Breast epithelium (tissue), 4 donors: ENCODE measurements around the gene OVOL1. TPM values are rescaled to one million over a fixed set of nuclear protein-coding genes. Genes with fewer than 3 reads are reported as not detected.
"Not testable (repeated sequence)": the region's sequence is repeated elsewhere in the genome, so short reads cannot be mapped to it uniquely, and the experiment has no call there.

Source experiments
- DNase-seq, 2 donors: peaks; one replicate each; pipeline ENCODE4 v3.0.0-alpha.2; 2019; ENCODE audit warnings: low spot score in 2 of 2
- H3K27ac ChIP-seq, 2 donors: fragments of 200-600 bp; sonication (generic) in 1 of 2; one replicate each; pipeline ENCODE4 v1.5.1; 2016 to 2019; ENCODE audit warnings: mild to moderate bottlenecking in 1 of 2
- H3K27me3 ChIP-seq, 2 donors: fragments of 200-600 bp; sonication (generic) in 1 of 2; one replicate each; pipeline versions ENCODE4 v1.5.1 to v1.6.0; 2017 to 2019; ENCODE audit warnings: control low read depth in 1 of 2, mild to moderate bottlenecking in 1 of 2
- H3K36me3 ChIP-seq: fragments of 200-600 bp; one replicate; pipeline ENCODE4 v1.5.1; 2019
- H3K4me1 ChIP-seq, 2 donors: fragments of 200-600 bp; sonication (generic); one replicate each; pipeline ENCODE4 v1.5.1; 2016 to 2019; ENCODE audit warnings: control low read depth in 1 of 2
- H3K4me3 ChIP-seq, 3 donors: fragments of 200-600 bp; sonication (generic); 1 replicate in 2 of 3; 2 replicates in 1 of 3; pipeline ENCODE4 v1.5.1; 2016 to 2019; ENCODE audit warnings: mild to moderate bottlenecking in 3 of 3, moderate library complexity in 2 of 3
- H3K9me3 ChIP-seq, 2 donors: fragments of 200-600 bp; sonication (generic) in 1 of 2; one replicate each; pipeline ENCODE4 v1.5.1; 2016 to 2019; ENCODE audit warnings: control low read depth in 1 of 2
- POLR2A ChIP-seq: fragments of 450-650 bp; IDR thresholded peaks from one replicate; pipeline ENCODE4 v1.6.1; 2016; ENCODE audit warnings: antibody characterized with exemption, mild to moderate bottlenecking, moderate library complexity
- POLR2AphosphoS5 ChIP-seq, 3 donors: sonication (generic); formaldehyde crosslinking; IDR thresholded peaks; one replicate each; pipeline ENCODE4 v1.6.1; 2017; ENCODE audit warnings: antibody characterized with exemption in 3 of 3
- intact Hi-C: fragments of 100-400 bp; cut with DNase I; formaldehyde crosslinking; loops from one replicate; pipeline ENCODE4 v1.15.1; 2023; ENCODE audit warnings: low total_unique reads
- total RNA-seq, 3 donors: library from RNA; depleted of rRNA; stranded (reverse); fragments of >200 nt; gene quantifications; one replicate each; pipeline ENCODE4 v1.1.0, GENCODE V29; 2016
- TF ChIP-seq, protein P1 (sequence below), 3 donors: fragments of 450-650 bp; IDR thresholded peaks; one replicate each; pipeline ENCODE4 v1.5.1; 2016 to 2017; ENCODE audit warnings: antibody characterized with exemption in 3 of 3, mild to moderate bottlenecking in 3 of 3, moderate library complexity in 3 of 3

Gene OVOL1
- total RNA-seq, 3 donors from 2014 or later, result 3.6 to 5.1 TPM; not detected in 1

DNA sequence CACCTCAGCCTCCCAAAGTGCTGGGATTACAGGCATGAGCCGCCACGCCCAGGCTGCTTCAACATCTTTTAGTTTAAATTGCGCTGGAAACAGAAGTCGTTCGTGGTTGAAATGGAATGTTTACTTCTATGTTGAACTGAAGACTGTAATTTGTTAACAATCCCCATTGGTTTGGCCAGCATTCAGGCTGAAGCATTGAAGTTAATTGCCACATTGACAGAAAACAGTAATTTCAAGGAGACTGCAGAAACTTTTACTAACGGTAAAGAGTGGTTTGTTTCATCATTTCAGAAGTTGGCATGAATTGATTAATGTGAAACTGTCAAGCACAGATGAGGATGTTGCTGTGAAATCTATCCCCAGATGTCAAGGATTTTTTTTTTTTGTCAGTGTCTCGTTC is 20.3 kb upstream of the OVOL1 start:
- Histone ChIP-seq H3K4me3 (no peak overlapping the region), H3K27me3 (no peaks in the 10 kb centered on the region), H3K27ac (no peak overlapping the region), H3K9me3 (no peaks in the 10 kb centered on the region), H3K36me3 (no peaks in the 10 kb centered on the region), H3K4me1 (no peaks in the 10 kb centered on the region)
- DNase-seq, result no peak
- TF ChIP-seq POLR2AphosphoS5 (IDR thresholded peaks at IDR 0.05), result no peak
- TF ChIP-seq POLR2A, result no peak
- TF ChIP-seq, protein P1, sequence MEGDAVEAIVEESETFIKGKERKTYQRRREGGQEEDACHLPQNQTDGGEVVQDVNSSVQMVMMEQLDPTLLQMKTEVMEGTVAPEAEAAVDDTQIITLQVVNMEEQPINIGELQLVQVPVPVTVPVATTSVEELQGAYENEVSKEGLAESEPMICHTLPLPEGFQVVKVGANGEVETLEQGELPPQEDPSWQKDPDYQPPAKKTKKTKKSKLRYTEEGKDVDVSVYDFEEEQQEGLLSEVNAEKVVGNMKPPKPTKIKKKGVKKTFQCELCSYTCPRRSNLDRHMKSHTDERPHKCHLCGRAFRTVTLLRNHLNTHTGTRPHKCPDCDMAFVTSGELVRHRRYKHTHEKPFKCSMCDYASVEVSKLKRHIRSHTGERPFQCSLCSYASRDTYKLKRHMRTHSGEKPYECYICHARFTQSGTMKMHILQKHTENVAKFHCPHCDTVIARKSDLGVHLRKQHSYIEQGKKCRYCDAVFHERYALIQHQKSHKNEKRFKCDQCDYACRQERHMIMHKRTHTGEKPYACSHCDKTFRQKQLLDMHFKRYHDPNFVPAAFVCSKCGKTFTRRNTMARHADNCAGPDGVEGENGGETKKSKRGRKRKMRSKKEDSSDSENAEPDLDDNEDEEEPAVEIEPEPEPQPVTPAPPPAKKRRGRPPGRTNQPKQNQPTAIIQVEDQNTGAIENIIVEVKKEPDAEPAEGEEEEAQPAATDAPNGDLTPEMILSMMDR (IDR thresholded peaks at IDR 0.05), result no peak
- intact Hi-C loops, result no loop called here

DNA sequence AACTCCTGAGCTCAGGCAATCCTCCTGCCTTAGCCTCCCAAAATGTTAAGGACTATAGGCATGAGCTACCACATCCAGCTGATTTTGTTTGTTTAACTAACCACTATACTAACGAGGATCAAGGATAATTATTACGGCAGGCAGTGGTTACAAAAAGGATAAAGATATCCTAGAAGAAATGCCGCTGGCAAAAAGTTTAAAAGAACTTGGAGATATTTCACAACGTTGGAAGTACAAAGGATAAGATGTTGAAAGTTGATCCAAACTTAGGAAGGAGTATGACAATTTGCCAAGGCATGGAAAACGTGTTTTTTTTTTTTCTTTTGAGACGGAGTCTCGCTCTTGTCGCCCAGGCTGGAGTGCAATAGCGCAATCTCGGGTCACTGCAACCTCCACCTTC is 19.5 kb upstream of the OVOL1 start:
- intact Hi-C loops, result no loop called here

DNA sequence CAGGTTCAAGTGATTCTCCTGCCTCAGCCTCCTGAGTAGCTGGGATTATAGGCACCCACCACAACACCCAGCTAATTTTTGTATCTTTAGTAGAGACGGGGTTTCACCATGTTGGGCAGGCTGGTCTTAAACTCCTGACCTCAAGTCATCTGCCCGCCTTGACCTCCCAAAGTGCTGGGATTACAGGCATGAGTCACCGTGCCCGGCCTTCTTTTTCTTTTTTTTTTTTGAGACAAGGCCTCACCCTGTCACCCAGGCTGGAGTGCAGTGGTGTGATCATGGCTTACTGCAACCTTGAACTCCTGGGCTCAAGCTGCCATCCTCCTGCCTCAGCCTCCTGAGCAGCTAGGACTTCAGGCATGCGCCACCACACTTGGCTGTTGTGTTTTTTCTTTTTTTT is 19.1 kb upstream of the OVOL1 start:
- H3K4me1 ChIP-seq, H3K27ac ChIP-seq, H3K27me3 ChIP-seq, H3K4me3 ChIP-seq, H3K36me3 ChIP-seq, intact Hi-C loops, DNase-seq, H3K9me3 ChIP-seq: not testable (repeated sequence)

More for the DNA sequence above, 19.5 kb upstream of the OVOL1 start:
- Histone ChIP-seq H3K27me3 (no peaks in the 10 kb centered on the region), H3K4me1 (no peaks in the 10 kb centered on the region), H3K36me3 (no peaks in the 10 kb centered on the region), H3K9me3 (no peaks in the 10 kb centered on the region), H3K27ac (no peak overlapping the region), H3K4me3 (no peak overlapping the region)
- TF ChIP-seq POLR2A, result no peak
- no peak for TF ChIP-seq POLR2AphosphoS5 (IDR thresholded peaks at IDR 0.05)
- TF ChIP-seq, protein P1 (IDR thresholded peaks at IDR 0.05), result no peak
- DNase-seq, result no peak

DNA sequence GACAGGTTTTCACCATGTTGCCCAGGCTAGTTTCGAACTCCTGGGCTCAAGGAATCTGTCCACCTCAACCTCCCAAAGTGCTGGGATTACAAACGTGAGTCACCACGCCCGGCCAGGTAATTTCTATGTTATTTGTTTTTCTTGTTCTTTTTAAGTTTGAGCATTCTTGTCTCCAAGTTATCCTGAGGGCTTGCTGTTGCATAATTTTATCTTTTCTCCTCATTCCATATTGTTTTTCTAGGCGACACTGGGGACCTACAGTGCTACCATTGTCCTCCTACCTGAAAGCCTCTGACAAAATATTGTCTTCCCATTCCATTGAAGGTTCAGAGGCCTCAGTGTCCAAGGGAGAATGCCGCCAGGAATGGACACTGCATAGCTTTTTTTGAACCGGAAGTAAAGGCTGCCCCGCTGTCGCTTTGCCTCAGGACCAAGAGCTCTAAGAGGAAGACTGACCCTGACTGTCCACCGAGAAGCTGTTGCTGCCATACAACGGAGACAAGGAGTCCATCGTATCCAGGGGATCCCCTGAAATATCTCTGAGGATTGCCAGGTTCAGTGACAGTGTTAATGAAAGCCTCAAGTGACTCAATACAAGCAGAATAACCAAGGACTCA is 15.8 kb upstream of the OVOL1 start:
- no peaks in the 10 kb centered on the region for H3K36me3 ChIP-seq
- TF ChIP-seq, protein P1 (IDR thresholded peaks at IDR 0.05), result no peak
- TF ChIP-seq POLR2AphosphoS5 (IDR thresholded peaks at IDR 0.05) (no peak), POLR2A (no peak)
- no peaks in the 10 kb centered on the region for H3K27me3 ChIP-seq
- H3K4me1 ChIP-seq, result no peaks in the 10 kb centered on the region
- intact Hi-C loops, result no loop called here
- H3K4me3 ChIP-seq, result no peak overlapping the region
- H3K9me3 ChIP-seq, result no peaks in the 10 kb centered on the region
- DNase-seq, result no peak
- no peak overlapping the region for H3K27ac ChIP-seq

DNA sequence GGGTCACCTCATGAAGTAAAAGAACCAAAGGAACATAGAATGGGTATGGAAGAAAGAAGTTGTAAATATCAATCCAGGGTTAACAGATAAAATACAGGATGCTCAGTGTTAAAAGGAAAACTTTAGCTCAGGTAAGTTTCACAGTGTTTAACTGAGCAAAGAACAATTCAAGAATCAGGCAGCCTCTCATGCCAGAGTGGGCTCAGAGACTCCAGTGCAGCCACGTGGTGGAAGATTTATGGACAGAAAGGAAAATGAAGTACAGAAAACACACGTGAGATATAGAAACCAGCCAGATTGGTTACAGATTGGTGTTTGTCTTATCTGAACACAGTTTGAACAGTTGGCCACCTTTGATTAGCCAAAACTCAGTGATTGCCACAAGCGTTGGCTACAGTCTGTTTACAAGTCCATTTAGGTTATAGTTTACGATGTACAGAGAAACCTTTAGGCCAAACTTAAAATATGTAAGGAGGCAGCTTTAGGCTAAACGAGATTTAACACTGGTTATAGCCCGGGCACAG is 15.2 kb upstream of the OVOL1 start:
- no peaks in the 10 kb centered on the region for H3K4me1 ChIP-seq
- intact Hi-C loops, result no loop called here
- no peak overlapping the region for H3K4me3 ChIP-seq
- no peak for DNase-seq
- TF ChIP-seq, protein P1 (IDR thresholded peaks at IDR 0.05), result no peak
- no peak for TF ChIP-seq POLR2A
- no peak for TF ChIP-seq POLR2AphosphoS5 (IDR thresholded peaks at IDR 0.05)
- no peaks in the 10 kb centered on the region for H3K27me3 ChIP-seq
- no peak overlapping the region for H3K27ac ChIP-seq
- no peaks in the 10 kb centered on the region for H3K9me3 ChIP-seq
- no peaks in the 10 kb centered on the region for H3K36me3 ChIP-seq
